ENCODE data around the gene SENP6. TPM values are rescaled to one million over a fixed set of nuclear protein-coding genes. Genes with fewer than 3 reads are reported as not detected.

SENP6 gene
- total RNA-seq, 1 donor from 2014 or later: 81.7 TPM

DNA sequence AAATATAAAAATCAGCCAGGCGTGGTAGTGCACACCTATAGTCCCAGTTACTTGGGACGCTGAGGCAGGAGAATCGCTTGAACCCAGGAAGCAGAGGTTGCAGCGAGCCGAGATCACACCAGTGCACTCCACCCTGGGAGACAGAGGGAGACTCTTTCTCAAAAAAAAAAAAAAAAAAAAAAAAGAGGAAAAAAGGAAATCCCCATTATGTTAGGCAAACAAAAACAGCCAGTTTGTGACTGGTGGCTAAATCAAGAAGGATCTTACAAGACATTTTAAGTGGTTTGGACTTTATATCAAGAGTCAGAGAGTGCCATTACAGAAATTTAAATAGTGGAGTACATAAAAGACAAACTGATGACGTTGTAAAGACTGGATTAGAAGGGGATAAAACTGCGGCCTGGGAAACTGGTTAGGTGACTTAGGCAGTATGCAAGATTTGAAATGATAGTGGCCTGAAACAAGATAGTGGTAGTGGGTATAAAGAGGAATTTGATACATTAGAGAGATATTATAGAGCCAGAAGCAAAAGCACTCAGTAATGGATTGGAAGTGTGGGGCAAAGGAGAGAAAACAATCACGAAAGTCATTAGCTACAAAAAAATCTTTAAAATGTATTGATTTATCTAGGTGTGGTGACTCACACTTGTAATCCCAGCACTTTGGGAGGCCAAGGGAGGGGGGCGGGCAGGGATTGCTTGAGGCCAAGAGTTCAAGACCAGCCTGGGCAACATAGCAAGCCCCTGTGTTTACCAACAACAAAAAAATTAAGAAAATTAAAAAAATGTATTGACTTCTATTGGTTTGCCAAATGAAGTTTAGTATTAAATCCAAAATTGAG lies 145.7 kb downstream of the SENP6 start:
- Mint-ChIP-seq H3K36me3 (ENCODE audit: low read depth) (no peaks in the 10 kb centered on the region), H3K4me1 (ENCODE audit: low read depth) (no peaks in the 10 kb centered on the region), H3K4me3 (peak overlapping the region; percentile 31), H3K27me3 (ENCODE audit: insufficient read depth) (peaks cover 56% of the 10 kb centered on the region), H3K27ac (no peak overlapping the region), H3K9me3 (no peaks in the 10 kb centered on the region)
- no peak for DNase-seq (ENCODE audit: low spot score)
- intact Hi-C loops (cut with micrococcal nuclease): loop anchor here (5.0 kb wide), 1 partner anchor 145 kb away; the partner anchor contains the start of gene SENP6

DNA sequence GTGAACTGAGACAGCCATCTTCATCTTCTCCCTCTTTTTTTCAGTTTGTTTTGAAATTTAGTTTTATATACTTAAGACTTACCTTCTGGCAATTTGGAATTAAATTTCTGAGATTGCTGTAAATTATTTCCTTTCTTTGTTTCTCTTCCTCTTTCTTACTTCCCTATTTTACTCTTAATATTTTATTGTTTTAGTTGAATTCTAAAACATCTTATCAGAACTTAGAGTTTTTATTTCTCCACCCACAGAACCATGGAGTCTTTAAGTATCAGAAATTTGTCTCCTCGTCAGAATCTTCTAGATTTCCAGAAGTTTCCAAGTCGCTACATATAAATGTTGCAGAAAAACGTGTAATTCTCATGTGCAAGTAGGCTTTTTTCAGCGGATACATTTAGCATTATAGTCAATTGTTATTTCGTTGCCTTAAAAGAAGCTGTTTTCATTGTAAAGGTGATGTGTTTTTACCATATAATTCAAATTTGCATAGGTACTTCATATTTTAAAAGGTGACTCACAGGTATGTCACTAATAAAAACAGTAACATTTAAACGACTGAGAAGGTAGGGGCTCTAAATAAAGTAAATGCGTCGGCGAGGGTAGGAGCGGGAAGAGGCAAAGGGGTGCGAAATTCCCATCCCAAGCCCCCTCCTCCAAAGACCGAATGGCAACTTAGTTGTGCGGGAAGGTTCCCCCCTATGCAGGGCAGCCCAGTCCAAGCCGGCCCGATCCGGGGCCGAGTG lies 146.5 kb downstream of the SENP6 start:
- no peak for DNase-seq (ENCODE audit: low spot score)
- Mint-ChIP-seq H3K4me1 (ENCODE audit: low read depth) (no peaks in the 10 kb centered on the region), H3K36me3 (ENCODE audit: low read depth) (no peaks in the 10 kb centered on the region), H3K4me3 (peak overlapping the region; percentile 77), H3K27ac (no peak overlapping the region), H3K9me3 (no peaks in the 10 kb centered on the region), H3K27me3 (ENCODE audit: insufficient read depth) (peaks cover 60% of the 10 kb centered on the region)
- intact Hi-C loops (cut with micrococcal nuclease): loop anchor here (5.0 kb wide), 1 partner anchor 146 kb away; the partner anchor contains the start of gene SENP6

DNA sequence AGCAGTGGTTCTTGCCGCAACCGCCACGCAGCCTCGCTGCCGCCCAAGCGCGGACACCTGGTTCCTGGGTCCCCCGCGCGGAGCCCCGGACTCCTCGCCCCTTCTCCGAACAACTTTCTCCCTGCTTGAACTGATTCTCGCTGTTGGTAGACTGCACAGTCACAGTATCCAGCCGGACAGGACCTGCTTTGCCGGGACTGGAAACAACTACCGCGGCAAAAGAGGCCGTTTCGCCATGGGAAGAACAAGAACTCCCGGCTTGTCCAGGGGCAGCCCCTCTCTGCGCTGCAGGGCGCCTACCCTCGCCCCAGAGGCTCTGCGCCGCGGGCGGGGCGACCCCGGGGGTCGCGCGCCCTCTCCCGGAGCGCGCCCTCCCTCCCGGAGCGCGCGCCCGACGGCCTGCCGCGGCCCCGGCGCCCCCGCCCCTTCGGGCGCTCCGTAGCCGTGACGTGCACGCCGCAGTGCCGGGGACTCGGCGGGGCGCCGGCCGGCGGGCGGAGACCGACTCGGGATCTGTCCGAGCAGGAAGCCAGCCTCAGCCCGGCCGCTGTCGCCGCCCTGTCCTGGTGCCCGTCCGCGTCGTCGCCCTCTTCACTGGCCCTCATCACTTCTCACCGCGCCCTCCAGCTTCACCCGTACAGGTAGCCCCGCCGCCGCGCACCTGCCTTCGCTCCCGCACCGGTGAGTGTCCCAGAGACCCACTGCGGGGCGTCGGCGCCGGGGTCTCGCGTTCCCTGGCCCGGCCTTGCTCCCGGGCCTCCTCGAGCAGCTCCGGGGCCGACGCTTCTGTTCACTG lies 147.3 kb downstream of the SENP6 start, which contains the start of gene MYO6:
TSS of gene MYO6 (plus strand) at position 497 of the 796 bp plus-strand sequence. CDS start 68,309 bp downstream, outside the sequence.
- Mint-ChIP-seq H3K9me3 (no peaks in the 10 kb centered on the region), H3K27ac (peak within 1 kb of the TSS; percentile 40), H3K36me3 (ENCODE audit: low read depth) (no peaks in the 10 kb centered on the region), H3K4me1 (ENCODE audit: low read depth) (no peaks in the 10 kb centered on the region), H3K27me3 (ENCODE audit: insufficient read depth) (peaks cover 60% of the 10 kb centered on the region), H3K4me3 (peak within 1 kb of the TSS; percentile 77)
- DNase-seq (ENCODE audit: low spot score): peak; percentile 16
- intact Hi-C loops (cut with micrococcal nuclease): loop anchor here (5.0 kb wide), 1 partner anchor 147 kb away; the partner anchor contains the start of gene SENP6

GRCh38 chr6:75751443-75751842 lies 149.8 kb downstream of the SENP6 start:
- no peaks in the 10 kb centered on the region for H3K9me3 Mint-ChIP-seq
- H3K27me3 Mint-ChIP-seq (ENCODE audit: insufficient read depth): peaks cover 42% of the 10 kb centered on the region
- no peak for DNase-seq (ENCODE audit: low spot score)
- intact Hi-C loops (cut with micrococcal nuclease): no loop called here
- H3K27ac Mint-ChIP-seq: no peak overlapping the region
- H3K4me1 Mint-ChIP-seq (ENCODE audit: low read depth): no peaks in the 10 kb centered on the region
- no peak overlapping the region for H3K4me3 Mint-ChIP-seq
- H3K36me3 Mint-ChIP-seq (ENCODE audit: low read depth): no peaks in the 10 kb centered on the region

DNA sequence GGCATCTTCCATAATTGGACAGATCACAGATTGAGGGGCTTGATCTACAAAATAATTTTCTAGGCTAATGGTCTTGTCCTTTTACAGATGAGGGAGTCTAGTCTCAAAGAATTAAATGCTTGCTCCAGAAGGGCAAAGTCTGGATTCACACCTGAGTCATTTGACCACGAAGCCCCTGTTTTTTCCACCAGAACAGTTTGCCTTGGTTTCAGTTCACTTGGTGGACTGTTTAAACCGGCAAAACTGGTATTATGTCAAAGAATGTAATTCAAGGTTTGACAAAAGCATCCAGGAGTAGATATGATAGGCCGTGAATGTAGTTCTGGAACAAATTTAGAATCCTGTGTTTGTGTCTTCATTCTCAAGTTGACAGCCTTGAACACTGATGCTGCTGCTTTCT lies 150.7 kb downstream of the SENP6 start:
- intact Hi-C loops (cut with micrococcal nuclease): no loop called here
- H3K4me1 Mint-ChIP-seq (ENCODE audit: low read depth): no peaks in the 10 kb centered on the region
- H3K36me3 Mint-ChIP-seq (ENCODE audit: low read depth): no peaks in the 10 kb centered on the region

DNA sequence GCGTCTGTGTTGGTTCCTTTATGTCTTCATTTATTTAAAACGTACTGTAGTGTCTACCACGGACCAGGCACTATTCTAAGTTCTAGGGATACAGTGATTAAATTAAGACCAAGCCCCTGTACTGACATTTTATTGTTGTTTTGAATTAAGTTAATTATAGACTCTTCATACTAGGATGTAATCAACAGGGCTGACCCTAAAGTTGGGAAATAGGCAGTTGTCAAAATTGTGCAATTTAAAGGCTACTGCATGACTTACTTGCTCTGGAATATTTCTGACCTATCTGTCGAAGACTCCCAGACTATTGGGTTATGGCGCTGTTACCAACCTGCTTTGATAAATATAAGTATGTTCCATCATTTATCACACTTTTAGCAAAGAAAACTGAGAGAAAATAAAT lies 154.0 kb downstream of the SENP6 start:
- intact Hi-C loops (cut with micrococcal nuclease): no loop called here
- DNase-seq (ENCODE audit: low spot score): no peak

More for the DNA sequence above, 150.7 kb downstream of the SENP6 start:
- no peak overlapping the region for H3K27ac Mint-ChIP-seq
- H3K4me3 Mint-ChIP-seq: no peak overlapping the region
- peaks cover 35% of the 10 kb centered on the region for H3K27me3 Mint-ChIP-seq (ENCODE audit: insufficient read depth)
- H3K9me3 Mint-ChIP-seq: no peaks in the 10 kb centered on the region
- no peak for DNase-seq (ENCODE audit: low spot score)

DNA sequence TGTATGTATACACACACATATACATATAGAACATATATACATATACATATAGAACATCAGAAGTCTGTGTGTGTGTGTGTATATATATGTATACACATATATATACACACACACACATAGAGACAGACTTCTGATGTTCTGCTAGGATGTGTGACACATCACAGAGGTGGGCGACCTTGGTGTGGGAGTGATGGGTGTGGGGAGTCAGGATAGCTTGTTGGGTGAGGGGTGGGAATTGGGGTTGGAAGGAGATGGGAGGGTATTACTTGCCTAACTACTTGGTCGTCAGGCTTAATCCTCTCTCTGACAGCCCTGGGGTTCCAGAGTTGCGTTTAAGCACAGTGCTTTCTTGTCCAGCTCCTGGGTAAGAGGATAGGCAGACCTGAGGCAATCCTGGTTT lies 155.6 kb downstream of the SENP6 start:
- Mint-ChIP-seq H3K27me3 (ENCODE audit: insufficient read depth) (peaks cover 14% of the 10 kb centered on the region), H3K36me3 (ENCODE audit: low read depth) (no peaks in the 10 kb centered on the region), H3K4me3 (no peak overlapping the region), H3K4me1 (ENCODE audit: low read depth) (no peaks in the 10 kb centered on the region), H3K9me3 (no peaks in the 10 kb centered on the region), H3K27ac (no peak overlapping the region)
- DNase-seq (ENCODE audit: low spot score): no peak
- intact Hi-C loops (cut with micrococcal nuclease): no loop called here

More for the DNA sequence above, 154.0 kb downstream of the SENP6 start:
- no peaks in the 10 kb centered on the region for H3K9me3 Mint-ChIP-seq
- no peaks in the 10 kb centered on the region for H3K4me1 Mint-ChIP-seq (ENCODE audit: low read depth)
- H3K27ac Mint-ChIP-seq: no peak overlapping the region
- no peaks in the 10 kb centered on the region for H3K36me3 Mint-ChIP-seq (ENCODE audit: low read depth)
- no peak overlapping the region for H3K4me3 Mint-ChIP-seq
- peaks cover 16% of the 10 kb centered on the region for H3K27me3 Mint-ChIP-seq (ENCODE audit: insufficient read depth)

GRCh38 chr6:75758061-75758460 lies 156.4 kb downstream of the SENP6 start:
- Mint-ChIP-seq H3K4me3 (no peak overlapping the region), H3K27me3 (ENCODE audit: insufficient read depth) (peaks cover 10% of the 10 kb centered on the region), H3K27ac (no peak overlapping the region), H3K36me3 (ENCODE audit: low read depth) (no peaks in the 10 kb centered on the region), H3K9me3 (no peaks in the 10 kb centered on the region), H3K4me1 (ENCODE audit: low read depth) (no peaks in the 10 kb centered on the region)
- DNase-seq (ENCODE audit: low spot score): no peak
- intact Hi-C loops (cut with micrococcal nuclease): no loop called here

- intact Hi-C loops (cut with micrococcal nuclease): no loop called here
- H3K36me3 Mint-ChIP-seq (ENCODE audit: low read depth): no peaks in the 10 kb centered on the region
Measured at GRCh38 chr6:75759207-75759606, 157.5 kb downstream of the SENP6 start.

DNA sequence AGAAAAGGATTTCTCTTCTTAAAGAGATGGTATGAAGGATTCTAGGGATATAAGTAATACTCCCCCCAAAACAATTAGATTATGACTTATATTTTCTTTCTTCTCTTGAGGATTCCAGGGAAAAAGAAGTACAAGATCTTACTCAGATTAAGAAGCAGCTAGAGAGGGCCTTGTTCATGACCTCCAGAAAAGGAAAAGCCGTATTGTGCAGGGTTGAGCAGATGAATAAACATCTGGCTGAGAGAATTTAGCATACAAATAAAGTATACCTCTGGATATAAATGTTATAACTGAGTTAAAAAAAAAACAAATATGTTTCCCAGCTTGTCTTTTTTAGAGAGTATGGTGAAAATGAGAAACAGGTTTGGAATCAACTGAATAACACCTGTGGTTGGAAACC lies 158.6 kb downstream of the SENP6 start:
- no peaks in the 10 kb centered on the region for H3K36me3 Mint-ChIP-seq (ENCODE audit: low read depth)
- H3K4me3 Mint-ChIP-seq: no peak overlapping the region
- intact Hi-C loops (cut with micrococcal nuclease): no loop called here
- peaks cover 12% of the 10 kb centered on the region for H3K27me3 Mint-ChIP-seq (ENCODE audit: insufficient read depth)
- H3K9me3 Mint-ChIP-seq: no peaks in the 10 kb centered on the region
- no peak overlapping the region for H3K27ac Mint-ChIP-seq
- no peak for DNase-seq (ENCODE audit: low spot score)
- no peaks in the 10 kb centered on the region for H3K4me1 Mint-ChIP-seq (ENCODE audit: low read depth)

More at GRCh38 chr6:75759207-75759606, 157.5 kb downstream of the SENP6 start:
- H3K9me3 Mint-ChIP-seq: no peaks in the 10 kb centered on the region
- H3K27me3 Mint-ChIP-seq (ENCODE audit: insufficient read depth): peaks cover 11% of the 10 kb centered on the region
- no peaks in the 10 kb centered on the region for H3K4me1 Mint-ChIP-seq (ENCODE audit: low read depth)
- H3K4me3 Mint-ChIP-seq: no peak overlapping the region
- no peak for DNase-seq (ENCODE audit: low spot score)
- H3K27ac Mint-ChIP-seq: no peak overlapping the region

DNA sequence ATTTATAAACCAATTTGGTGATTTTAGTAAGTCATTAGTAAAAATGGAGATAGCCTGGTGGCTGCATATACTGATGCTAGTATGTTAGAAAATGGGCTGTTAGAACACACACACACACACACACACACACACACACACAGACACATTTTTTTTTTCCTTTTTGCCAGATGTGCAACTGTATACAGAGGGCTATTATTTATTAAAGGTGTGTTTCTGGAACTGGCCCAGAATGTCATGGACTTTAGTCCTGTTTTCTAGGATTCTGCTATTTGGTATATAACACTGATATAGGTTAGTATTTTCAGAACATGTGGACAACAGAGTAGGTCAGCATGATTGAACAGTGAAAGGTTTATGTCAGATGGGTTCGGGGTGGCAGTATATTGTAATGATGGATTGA lies 159.8 kb downstream of the SENP6 start:
- Mint-ChIP-seq H3K4me3 (no peak overlapping the region), H3K27ac (no peak overlapping the region), H3K9me3 (no peaks in the 10 kb centered on the region), H3K27me3 (ENCODE audit: insufficient read depth) (peaks cover 12% of the 10 kb centered on the region), H3K36me3 (ENCODE audit: low read depth) (no peaks in the 10 kb centered on the region), H3K4me1 (ENCODE audit: low read depth) (no peaks in the 10 kb centered on the region)
- DNase-seq (ENCODE audit: low spot score): no peak
- intact Hi-C loops (cut with micrococcal nuclease): no loop called here

GRCh38 chr6:75762063-75762462 lies 160.4 kb downstream of the SENP6 start:
- no peaks in the 10 kb centered on the region for H3K9me3 Mint-ChIP-seq
- no peak for DNase-seq (ENCODE audit: low spot score)
- H3K4me1 Mint-ChIP-seq (ENCODE audit: low read depth): no peaks in the 10 kb centered on the region
- intact Hi-C loops (cut with micrococcal nuclease): no loop called here
- H3K27me3 Mint-ChIP-seq (ENCODE audit: insufficient read depth): peaks cover 12% of the 10 kb centered on the region
- H3K4me3 Mint-ChIP-seq: no peak overlapping the region
- H3K36me3 Mint-ChIP-seq (ENCODE audit: low read depth): no peaks in the 10 kb centered on the region
- no peak overlapping the region for H3K27ac Mint-ChIP-seq
